OCI-LY1 (cell line): ENCODE results near the gene HHEX.
"Not testable (repeated sequence)": the region's sequence is repeated elsewhere in the genome, so short reads cannot be mapped to it uniquely, and the experiment has no call there.

Source experiments
- H2AFZ ChIP-seq: fragments of 200-600 bp; sonication (generic), shearing (Covaris generic); 2 replicates; pipeline ENCODE4 v1.6.0; 2014; ENCODE audit warnings: antibody characterized with exemption, mild to moderate bottlenecking, low read length
- H3F3A ChIP-seq: fragments of 200-600 bp; sonication (generic), shearing (Covaris generic); 2 replicates; pipeline ENCODE4 v1.6.0; 2014; ENCODE audit warnings: mild to moderate bottlenecking, antibody characterized with exemption, low read length, moderate library complexity; ENCODE audit not compliant: insufficient read depth
- H3K27ac ChIP-seq: fragments of 200-600 bp; sonication (generic); 2 replicates; pipeline ENCODE4 v1.5.1; 2014; ENCODE audit warnings: low read length, mixed run types, mild to moderate bottlenecking, low read depth; ENCODE audit not compliant: poor library complexity, severe bottlenecking
- H3K27me3 ChIP-seq: fragments of 200-600 bp; sonication (generic); 2 replicates; pipeline ENCODE4 v1.6.0; 2014; ENCODE audit warnings: antibody characterized with exemption, mild to moderate bottlenecking, low read length, moderate library complexity; ENCODE audit not compliant: insufficient read depth
- H3K36me3 ChIP-seq: fragments of 200-600 bp; sonication (generic); 2 replicates; pipeline ENCODE4 v1.6.1; 2014; ENCODE audit warnings: mild to moderate bottlenecking, antibody characterized with exemption, low read length, moderate library complexity, mixed read lengths; ENCODE audit not compliant: insufficient read depth
- H3K4me1 ChIP-seq: fragments of 200-600 bp; sonication (generic); 2 replicates; pipeline ENCODE4 v1.5.1; 2014; ENCODE audit warnings: mild to moderate bottlenecking, low read length, moderate library complexity; ENCODE audit not compliant: insufficient read depth, severe bottlenecking
- H3K4me2 ChIP-seq: fragments of 200-600 bp; sonication (generic), shearing (Covaris generic); 2 replicates; pipeline ENCODE4 v1.6.1; 2014; ENCODE audit warnings: low read length
- H3K4me3 ChIP-seq: fragments of 200-600 bp; sonication (generic); 2 replicates; pipeline ENCODE4 v1.5.1; 2014; ENCODE audit warnings: low read length, low read depth, mild to moderate bottlenecking, mixed read lengths; ENCODE audit not compliant: poor library complexity, severe bottlenecking
- H3K79me2 ChIP-seq: fragments of 200-600 bp; shearing (Covaris generic); 2 replicates; pipeline ENCODE4 v1.6.1; 2016; ENCODE audit warnings: mixed run types, low read length, mixed read lengths; ENCODE audit not compliant: insufficient read depth
- H3K9ac ChIP-seq: fragments of 200-600 bp; sonication (generic), shearing (Covaris generic); 2 replicates; pipeline ENCODE4 v1.6.1; 2014; ENCODE audit warnings: mild to moderate bottlenecking, low read length, mixed read lengths
- H3K9me2 ChIP-seq: fragments of 200-600 bp; sonication (generic), shearing (Covaris generic); 2 replicates; pipeline ENCODE4 v1.6.1; 2014; ENCODE audit warnings: low read depth, mild to moderate bottlenecking, low read length, mixed read lengths
- H3K9me3 ChIP-seq: fragments of 200-600 bp; shearing (Covaris generic); 2 replicates; pipeline ENCODE4 v1.6.1; 2014; ENCODE audit warnings: low read length, mixed read lengths
- H4K20me1 ChIP-seq: fragments of 200-600 bp; sonication (generic), shearing (Covaris generic); 2 replicates; pipeline ENCODE4 v1.6.0; 2016; ENCODE audit warnings: mild to moderate bottlenecking, low read length; ENCODE audit not compliant: insufficient read depth
- EZH2 ChIP-seq: fragments of 200-600 bp; sonication (generic), shearing (Covaris generic); IDR thresholded peaks from 2 replicates; pipeline ENCODE4 v1.8.0; 2017; ENCODE audit warnings: borderline replicate concordance, mixed run types, mild to moderate bottlenecking, antibody characterized with exemption, low read length, moderate library complexity, mixed read lengths
- TF ChIP-seq, protein P1 (sequence below): fragments of 200-600 bp; sonication (generic), shearing (Covaris generic); IDR thresholded peaks from 2 replicates; pipeline ENCODE4 v1.5.1; 2017; ENCODE audit warnings: mild to moderate bottlenecking, antibody characterized with exemption, low read length, moderate library complexity, mixed read lengths

Gene HHEX

DNA sequence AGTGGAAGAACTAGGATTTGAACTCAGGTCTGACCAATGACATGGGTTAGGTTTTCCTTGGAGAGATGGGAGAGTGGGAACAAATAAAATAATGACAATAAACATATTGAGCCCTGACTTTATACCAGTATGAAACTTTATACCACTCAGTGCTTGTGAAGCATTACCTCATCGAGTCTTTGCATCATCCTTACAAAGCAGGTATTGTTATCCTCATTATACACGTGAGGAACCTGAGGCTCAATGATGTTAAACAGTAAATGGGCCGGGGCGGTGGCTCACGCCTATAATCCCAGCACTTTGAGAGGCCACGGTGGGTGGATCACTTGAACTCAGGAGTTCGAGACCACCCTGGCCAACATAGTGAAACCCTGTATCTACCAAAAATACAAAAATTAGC, 47.7 kb downstream of the HHEX start:
- Histone ChIP-seq H3K9me2 (no peaks in the 10 kb centered on the region), H4K20me1 (no peaks in the 10 kb centered on the region), H2AFZ (no peak overlapping the region), H3K4me3 (no peak overlapping the region), H3K4me1 (peaks cover 9% of the 10 kb centered on the region), H3K27me3 (no peaks in the 10 kb centered on the region), H3K9me3 (no peaks in the 10 kb centered on the region), H3K27ac (no peak overlapping the region), H3K79me2 (no peaks in the 10 kb centered on the region), H3K9ac (no peak overlapping the region), H3F3A (no peaks in the 10 kb centered on the region), H3K36me3 (no peaks in the 10 kb centered on the region), H3K4me2 (no peak overlapping the region)
- TF ChIP-seq, protein P1, sequence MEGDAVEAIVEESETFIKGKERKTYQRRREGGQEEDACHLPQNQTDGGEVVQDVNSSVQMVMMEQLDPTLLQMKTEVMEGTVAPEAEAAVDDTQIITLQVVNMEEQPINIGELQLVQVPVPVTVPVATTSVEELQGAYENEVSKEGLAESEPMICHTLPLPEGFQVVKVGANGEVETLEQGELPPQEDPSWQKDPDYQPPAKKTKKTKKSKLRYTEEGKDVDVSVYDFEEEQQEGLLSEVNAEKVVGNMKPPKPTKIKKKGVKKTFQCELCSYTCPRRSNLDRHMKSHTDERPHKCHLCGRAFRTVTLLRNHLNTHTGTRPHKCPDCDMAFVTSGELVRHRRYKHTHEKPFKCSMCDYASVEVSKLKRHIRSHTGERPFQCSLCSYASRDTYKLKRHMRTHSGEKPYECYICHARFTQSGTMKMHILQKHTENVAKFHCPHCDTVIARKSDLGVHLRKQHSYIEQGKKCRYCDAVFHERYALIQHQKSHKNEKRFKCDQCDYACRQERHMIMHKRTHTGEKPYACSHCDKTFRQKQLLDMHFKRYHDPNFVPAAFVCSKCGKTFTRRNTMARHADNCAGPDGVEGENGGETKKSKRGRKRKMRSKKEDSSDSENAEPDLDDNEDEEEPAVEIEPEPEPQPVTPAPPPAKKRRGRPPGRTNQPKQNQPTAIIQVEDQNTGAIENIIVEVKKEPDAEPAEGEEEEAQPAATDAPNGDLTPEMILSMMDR, result no peak
- no peak for TF ChIP-seq EZH2

DNA sequence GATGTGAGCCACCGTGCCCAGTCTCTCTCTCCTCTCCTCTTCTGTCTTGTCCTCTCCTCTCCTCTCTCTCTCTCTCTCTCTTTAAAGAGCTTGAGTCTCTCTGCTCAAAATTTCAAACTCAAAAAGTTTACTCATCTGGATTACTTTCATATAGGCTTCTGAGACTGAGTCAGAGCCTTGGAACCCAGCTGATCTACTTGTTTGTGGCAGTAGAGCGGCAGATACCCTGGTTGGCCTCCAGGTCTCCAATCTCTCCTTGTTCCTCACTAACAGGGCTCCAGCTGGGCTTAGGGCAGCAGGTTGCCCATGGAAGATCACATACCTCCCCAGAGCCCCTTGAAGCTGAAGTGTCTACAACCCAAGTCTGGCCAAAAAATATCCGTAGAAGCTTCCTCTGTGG, 51.0 kb downstream of the HHEX start:
- H3K9me2 ChIP-seq, result no peaks in the 10 kb centered on the region
- H2AFZ ChIP-seq, result no peak overlapping the region
- H3K4me1 ChIP-seq, result peaks cover 15% of the 10 kb centered on the region
- H3K79me2 ChIP-seq, result no peaks in the 10 kb centered on the region
- H4K20me1 ChIP-seq, result no peaks in the 10 kb centered on the region
- TF ChIP-seq, protein P1, result no peak
- TF ChIP-seq EZH2, result no peak
- no peak overlapping the region for H3K4me2 ChIP-seq
- H3K9me3 ChIP-seq, result no peaks in the 10 kb centered on the region
- no peak overlapping the region for H3K4me3 ChIP-seq
- H3K27me3 ChIP-seq, result no peaks in the 10 kb centered on the region
- no peak overlapping the region for H3K9ac ChIP-seq
- no peaks in the 10 kb centered on the region for H3K36me3 ChIP-seq
- H3F3A ChIP-seq, result no peaks in the 10 kb centered on the region
- H3K27ac ChIP-seq, result no peak overlapping the region

DNA sequence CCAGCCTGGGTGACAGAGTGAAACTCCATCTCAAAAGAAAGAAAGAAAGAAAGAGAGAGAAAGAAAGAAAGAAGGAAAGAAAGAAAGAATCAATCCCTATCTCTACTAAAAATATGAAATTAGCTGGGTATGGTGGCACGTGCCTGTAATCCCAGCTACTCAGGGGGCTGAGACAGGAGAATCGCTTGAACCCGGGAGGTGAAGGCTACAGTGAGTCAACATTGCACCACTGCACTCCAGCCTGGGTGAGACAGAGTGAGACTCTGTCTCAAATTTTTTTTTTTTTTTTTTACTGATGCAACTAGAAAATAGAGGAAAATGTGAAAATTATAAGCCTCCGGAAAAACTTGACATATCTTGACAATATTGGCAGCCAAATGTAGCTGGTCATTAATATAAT, 52.0 kb downstream of the HHEX start:
- not testable (repeated sequence) for H3K36me3 ChIP-seq, H3K9me2 ChIP-seq, H2AFZ ChIP-seq, H3K27ac ChIP-seq, H4K20me1 ChIP-seq, H3K9ac ChIP-seq, H3K79me2 ChIP-seq, H3K27me3 ChIP-seq, H3K4me3 ChIP-seq, H3F3A ChIP-seq, H3K9me3 ChIP-seq
- Histone ChIP-seq H3K4me1 (peaks cover 15% of the 10 kb centered on the region), H3K4me2 (peak overlapping the region; percentile 44; the same call in 1 of the 2 replicates)

DNA sequence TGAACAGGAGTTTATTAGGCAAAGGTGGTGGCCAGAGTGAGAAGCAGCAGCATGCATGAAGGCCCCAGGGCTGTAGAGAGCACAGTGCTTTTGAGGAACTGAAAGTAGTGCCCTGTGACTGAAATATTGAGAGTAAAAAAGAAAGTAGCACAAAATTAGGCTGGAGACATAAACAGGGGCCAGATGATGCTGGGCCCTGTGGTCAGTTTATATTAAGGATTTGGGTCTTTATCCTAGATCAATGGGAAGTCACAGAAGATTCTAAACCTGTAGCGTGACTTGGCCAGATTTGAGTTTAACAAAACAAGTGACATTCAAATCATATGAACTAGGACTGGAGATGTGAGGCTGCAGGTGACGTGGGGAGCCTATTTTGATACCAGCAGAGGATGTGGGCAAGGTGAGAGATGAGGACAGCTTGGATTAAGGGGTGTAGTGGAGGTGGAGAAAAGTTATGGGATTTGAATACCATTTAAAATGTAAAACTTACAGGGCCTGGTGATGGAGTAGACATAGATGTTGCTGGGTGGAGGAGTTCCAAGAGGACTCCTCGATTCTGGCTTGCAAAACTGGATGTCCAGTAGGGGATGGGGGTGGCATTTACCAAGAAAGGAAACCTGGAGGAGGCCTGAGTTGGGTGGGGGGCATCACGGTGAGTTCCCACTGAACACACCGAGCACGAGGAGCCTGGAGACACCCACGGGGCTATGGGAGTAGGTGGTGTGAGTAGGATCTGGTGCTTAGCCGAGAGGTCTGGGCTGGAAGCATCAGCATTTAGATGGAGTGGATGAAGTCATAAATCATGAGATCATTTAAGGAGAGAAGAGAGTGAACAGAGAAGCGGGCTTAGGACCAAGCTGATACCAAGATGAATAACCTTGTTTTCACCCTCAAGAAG, 52.8 kb downstream of the HHEX start:
- Histone ChIP-seq H3K36me3 (no peaks in the 10 kb centered on the region), H4K20me1 (no peaks in the 10 kb centered on the region), H3K9me3 (no peaks in the 10 kb centered on the region), H3K4me2 (peak overlapping the region; percentile 44), H3K79me2 (no peaks in the 10 kb centered on the region), H3K27ac (peak overlapping the region; percentile 59), H3K4me3 (no peak overlapping the region), H3F3A (no peaks in the 10 kb centered on the region), H3K9ac (no peak overlapping the region), H3K9me2 (no peaks in the 10 kb centered on the region), H2AFZ (no peak overlapping the region), H3K27me3 (no peaks in the 10 kb centered on the region), H3K4me1 (peaks cover 15% of the 10 kb centered on the region)
- TF ChIP-seq EZH2, result no peak
- TF ChIP-seq, protein P1, result no peak
